Ramos (cell line): ENCODE data around the gene LAMC2.

Experiments
- in situ Hi-C: fragments of 300-500 bp; cut with MboI; formaldehyde crosslinking; loops from one replicate; pipeline ENCODE4 v1.14.3; 2022; ENCODE audit warnings: low sequenced_read_pairs; ENCODE audit not compliant: unreplicated experiment

The LAMC2 gene

DNA sequence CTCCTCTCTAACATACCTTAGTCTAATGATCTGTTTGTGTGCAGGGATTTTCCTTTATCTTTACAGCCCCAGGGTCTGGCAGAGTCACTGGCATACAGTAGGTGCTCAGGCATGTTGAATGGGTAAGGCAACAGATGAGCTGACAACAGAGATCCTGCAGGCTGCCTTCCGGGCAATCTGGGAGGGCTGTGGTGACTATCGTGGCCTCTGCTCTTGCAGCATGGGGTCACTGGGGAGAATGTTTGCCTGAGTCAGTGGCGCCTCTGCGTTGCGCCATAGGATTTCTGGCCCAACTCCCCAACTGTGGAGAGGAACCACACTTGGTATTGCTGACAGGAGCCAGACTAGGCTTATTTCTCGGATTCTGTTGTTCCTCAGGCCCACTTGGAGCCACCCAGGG, 93.8 kb downstream of the LAMC2 start:
- in situ Hi-C loops = loop anchor here (5.0 to 25.0 kb wide), 3 partner anchors 342 to 632 kb away; no protein-coding TSS in a partner anchor

DNA sequence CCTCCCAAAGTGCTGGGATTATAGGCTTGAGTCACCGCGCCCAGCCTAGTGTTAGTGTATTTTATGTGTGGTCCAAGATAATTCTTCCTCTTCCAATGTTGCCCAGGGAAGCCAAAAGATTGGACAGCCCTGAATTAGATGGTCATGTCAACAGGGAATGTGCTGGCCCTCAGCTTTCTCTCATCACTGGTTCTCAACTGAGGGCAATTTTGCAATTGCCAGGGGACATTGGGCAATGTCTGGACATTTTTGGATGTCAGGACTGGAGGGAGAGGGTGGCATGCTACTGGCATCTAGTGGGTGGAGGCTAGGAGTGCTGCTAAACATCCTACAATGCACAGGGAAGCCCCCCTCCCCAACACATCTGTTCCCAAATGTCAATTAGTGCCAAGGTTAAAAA, 95.0 kb downstream of the LAMC2 start:
- in situ Hi-C loops = loop anchor here (5.0 to 25.0 kb wide), 3 partner anchors 341 to 631 kb away; no protein-coding TSS in a partner anchor

DNA sequence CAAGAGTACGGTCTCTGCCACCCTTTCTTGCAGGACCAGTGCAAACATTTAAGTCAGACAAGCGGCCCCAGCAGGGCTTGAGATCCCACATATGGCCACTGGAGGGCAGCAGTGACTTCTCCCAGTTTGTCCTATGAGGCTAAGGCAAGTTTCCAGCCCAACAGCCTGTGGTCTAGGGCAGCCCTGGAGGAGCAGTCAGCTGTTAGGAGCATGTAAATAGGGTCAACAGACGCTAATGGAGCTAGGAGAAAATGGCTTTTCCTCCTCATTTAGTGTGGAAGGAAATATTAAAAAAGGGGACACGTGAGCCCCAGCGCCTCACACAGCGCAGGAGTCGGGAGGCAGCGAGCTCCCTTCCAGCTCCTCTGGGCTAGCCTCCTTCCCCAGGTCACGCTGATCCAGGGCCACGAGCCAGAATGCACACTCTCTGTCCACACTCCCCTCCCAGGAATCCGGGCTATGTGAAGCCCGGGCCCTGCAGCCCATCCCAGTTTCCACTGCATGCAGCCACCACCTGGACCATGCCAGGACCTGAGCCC, 95.6 kb downstream of the LAMC2 start:
- in situ Hi-C loops = loop anchor here (5.0 to 25.0 kb wide), 3 partner anchors 341 to 631 kb away; no protein-coding TSS in a partner anchor

DNA sequence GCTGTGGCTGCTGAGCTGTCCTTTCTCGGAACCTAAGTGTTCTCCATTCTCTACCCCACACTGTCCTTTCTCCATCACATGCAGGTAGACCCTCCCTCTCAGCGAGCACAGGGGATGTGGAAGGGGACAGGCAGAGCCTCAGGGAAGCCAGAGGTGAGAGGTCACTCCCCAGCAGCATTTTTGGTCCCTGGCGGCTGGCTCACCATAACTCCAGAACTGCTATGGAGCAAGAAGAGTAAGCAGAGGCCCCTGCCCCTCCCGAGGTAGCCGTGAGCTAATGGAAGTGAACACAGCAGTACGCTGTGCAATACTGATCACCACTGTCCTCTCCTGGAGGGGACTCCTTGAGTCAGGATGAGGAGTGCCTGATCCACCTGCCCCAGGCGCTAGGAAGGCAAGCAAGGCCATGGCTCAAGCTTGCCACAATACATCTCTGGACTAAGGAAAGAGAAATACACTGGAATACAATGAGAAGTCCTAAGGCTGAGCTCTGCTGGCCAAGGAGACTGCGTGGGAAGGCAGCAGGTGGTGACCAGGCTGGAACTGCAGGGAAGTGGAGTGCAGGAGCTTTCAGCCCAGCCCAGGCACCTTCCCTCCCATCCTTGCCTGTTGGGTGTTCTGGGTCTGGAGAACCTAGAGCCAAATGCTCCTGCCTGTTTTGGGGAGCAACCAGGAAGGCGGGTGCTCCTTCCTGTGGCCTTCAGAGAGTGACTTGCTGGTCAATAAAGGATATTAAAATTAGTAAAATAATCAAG, 96.2 kb downstream of the LAMC2 start:
- in situ Hi-C loops = loop anchor here (5.0 to 25.0 kb wide), 3 partner anchors 340 to 630 kb away; no protein-coding TSS in a partner anchor

DNA sequence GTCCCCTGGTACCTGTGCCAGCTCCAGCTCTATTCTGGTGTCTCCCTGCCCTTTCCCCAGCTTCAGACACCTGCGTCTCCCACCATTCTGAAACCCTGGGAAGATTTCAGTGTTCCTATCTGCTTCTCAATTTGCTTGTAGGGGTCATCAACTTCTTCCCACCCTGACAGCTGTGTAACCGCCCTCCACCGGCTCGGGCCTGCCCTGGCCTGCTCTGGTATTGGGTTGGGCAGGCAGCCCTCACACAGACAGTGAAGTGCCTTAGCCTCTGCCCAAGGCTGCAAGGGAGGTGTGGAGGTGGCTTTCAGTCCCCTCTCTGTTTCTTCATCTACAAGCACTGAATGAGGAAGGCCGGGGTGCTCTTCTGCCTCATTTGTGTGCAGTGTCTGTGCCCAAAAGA, 97.2 kb downstream of the LAMC2 start:
- in situ Hi-C loops = loop anchor here (5.0 to 25.0 kb wide), 3 partner anchors 339 to 629 kb away; no protein-coding TSS in a partner anchor

DNA sequence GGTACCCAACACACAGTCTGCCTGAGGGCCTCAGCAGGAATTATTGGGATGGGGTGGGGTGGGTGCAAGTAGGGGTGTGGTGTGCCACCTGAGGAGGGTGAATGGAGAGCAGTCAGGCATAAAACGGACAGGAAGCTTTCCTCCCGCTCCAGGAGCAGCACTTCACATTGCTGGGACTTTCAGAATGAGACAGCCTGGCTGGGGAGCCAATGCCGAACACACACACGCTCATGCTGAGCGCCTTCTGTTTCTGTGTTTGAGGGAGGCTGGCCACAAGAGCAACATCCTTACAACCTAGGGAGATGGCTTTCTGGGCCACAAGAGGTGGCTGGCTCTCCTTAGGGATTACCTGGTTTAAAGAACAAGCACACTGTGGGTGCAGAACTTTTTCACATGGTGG, 98.0 kb downstream of the LAMC2 start:
- in situ Hi-C loops = loop anchor here (5.0 to 25.0 kb wide), 3 partner anchors 338 to 628 kb away; no protein-coding TSS in a partner anchor

DNA sequence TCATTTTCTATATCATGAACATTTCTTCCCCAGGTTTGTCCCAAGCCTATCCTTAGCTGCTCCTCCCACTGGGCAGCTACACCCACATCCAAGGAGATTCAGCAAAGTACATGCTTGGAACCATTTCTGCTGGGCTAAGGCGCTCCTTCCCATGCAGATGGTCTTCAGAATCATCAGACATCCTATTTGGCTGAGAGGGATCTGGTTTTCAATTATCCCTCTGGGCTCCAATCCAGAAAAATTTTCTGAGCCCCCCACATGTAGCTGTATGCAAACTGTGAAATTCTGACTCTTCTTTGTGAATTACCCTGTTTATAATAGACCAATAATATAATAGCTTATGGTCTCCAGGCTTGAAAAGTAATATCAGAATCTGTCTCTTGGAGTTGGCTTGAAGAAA, 99.2 kb downstream of the LAMC2 start:
- in situ Hi-C loops = loop anchor here (10.0 to 25.0 kb wide), 2 partner anchors 400 to 627 kb away; no protein-coding TSS in a partner anchor

DNA sequence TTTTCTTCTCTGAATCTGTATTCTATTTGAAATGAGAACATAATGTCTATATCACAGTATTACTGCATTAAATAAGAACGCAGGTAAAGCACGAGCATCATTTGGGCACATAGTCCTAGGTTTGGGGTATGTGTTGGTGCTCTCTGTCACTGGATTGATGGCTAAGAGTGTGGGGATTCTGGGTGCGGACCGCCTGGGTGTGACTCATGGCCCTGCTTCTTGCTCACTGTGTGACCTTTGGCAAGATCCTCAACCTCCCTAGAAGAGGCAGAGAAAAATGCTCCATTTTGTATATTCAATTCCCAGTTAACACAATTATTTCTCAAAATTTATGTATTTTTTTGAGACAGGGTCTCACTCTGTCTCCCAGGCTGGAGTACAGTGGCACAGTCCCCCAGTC, 99.7 kb downstream of the LAMC2 start:
- in situ Hi-C loops = loop anchor here (10.0 to 25.0 kb wide), 2 partner anchors 399 to 627 kb away; no protein-coding TSS in a partner anchor

DNA sequence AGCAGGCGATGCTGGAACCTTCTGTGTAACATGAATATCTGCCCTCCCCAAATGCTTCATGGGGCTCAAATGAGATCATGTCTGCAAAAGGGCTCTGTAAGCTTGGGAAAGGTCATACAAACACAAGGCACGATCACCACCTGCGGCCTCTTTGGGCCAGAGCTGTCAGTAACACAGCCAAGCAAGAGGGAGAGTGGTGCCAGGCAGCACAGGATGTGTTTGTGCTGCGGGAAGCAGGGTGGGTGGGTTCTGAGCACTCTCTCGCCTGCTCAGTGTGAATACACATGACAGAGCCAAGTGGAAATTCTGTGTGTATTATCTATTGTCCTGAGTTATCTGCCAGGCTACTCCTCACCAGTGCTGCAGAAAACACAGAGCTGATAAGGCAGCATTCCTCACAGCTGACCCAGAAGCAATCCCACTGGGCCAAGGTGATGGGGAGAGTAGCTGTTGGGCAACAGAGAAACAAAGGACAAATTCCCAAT, 101.2 kb downstream of the LAMC2 start:
- in situ Hi-C loops = loop anchor here (10.0 to 25.0 kb wide), 2 partner anchors 398 to 625 kb away; no protein-coding TSS in a partner anchor

DNA sequence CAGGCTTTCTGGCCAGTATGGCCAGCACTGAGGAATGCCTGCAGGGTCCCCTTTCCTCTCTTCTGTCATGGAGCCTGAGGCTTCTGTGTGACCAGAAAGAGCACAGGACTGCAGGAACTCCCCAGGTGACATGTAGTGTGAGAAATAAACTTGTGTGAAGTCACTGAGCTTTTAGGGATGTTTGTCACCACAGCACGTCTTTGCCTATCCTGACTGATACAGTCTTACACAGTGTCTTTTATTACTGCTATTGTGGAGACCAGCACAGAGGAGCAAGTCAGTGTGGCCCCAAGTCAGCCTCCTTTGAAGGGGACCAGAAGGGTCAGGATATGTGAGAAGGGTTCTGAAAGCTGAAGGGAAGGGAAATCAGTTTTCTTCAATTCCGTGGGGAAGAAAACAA, 102.5 kb downstream of the LAMC2 start:
- in situ Hi-C loops = loop anchor here (10.0 to 25.0 kb wide), 2 partner anchors 396 to 624 kb away; no protein-coding TSS in a partner anchor

DNA sequence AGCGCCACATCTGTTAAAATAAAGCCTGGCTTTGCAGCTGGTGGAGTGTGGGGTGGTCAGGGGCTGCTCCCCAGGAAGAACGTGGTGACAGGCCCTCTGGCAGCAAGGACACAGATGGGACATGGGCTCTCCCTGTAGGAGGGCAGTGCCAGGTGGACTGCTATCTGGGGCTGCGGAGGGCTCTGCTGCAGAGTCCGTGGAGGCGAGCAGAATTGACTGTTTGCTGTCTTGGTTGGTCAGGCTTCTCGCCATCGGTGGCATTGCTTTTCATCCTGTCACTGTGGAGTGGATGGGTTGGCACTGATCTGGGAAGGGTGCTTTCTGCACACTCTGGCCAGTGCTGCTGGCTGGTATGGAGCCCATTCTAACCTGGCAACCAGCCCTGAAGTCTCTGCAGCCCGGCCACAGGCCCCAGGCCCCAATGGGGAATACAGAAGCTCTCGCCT, 103.0 kb downstream of the LAMC2 start:
- in situ Hi-C loops = loop anchor here (10.0 to 25.0 kb wide), 2 partner anchors 396 to 623 kb away; no protein-coding TSS in a partner anchor

DNA sequence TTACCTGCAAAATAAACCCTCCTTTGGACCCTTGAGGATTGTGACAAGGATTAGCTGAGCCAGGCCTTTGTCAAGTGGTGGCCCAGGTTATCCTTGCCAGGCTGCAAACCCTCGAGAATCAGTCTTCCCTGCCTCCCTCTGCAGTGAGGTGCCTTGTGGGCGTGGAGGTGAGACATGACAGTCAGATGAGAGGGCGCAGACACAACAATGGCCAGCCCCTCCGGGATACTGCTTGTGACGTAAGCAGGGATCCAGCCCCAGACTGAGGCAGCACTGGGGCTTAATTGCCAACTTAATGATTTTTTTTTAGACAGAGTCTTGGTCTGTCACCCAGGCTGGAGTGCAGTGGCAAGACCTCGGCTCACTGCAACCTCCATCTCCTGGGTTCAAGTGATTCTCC, 104.6 kb downstream of the LAMC2 start:
- in situ Hi-C loops = loop anchor here (25.0 kb wide), 1 partner anchor 622 kb away; no protein-coding TSS in a partner anchor

DNA sequence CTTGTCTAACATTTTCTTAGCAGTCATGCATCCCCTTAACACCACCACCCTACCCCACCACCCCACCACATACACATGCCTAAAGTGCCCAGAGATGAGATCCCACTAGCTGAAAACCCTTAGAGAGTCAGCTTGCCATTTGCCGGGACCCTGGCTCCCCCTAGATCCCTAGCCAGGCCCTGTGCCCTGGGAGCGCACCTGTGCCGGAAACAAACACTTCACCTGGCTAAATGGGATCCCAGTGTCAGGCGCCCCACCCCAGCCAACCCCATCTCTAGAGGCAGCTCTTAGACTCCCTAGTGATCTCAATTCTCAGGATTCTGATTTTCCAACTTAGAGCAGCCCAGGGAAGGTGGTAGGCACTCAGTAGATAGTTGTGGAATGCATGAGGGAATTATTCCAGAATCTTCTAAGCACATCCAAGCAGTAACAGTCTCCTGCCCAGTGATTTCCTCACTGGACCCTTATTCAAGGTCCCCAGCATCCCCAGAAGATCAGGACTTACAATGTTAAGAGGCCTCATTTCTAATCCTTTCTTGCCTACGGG, 105.2 kb downstream of the LAMC2 start:
- in situ Hi-C loops = loop anchor here (25.0 kb wide), 1 partner anchor 621 kb away; no protein-coding TSS in a partner anchor

DNA sequence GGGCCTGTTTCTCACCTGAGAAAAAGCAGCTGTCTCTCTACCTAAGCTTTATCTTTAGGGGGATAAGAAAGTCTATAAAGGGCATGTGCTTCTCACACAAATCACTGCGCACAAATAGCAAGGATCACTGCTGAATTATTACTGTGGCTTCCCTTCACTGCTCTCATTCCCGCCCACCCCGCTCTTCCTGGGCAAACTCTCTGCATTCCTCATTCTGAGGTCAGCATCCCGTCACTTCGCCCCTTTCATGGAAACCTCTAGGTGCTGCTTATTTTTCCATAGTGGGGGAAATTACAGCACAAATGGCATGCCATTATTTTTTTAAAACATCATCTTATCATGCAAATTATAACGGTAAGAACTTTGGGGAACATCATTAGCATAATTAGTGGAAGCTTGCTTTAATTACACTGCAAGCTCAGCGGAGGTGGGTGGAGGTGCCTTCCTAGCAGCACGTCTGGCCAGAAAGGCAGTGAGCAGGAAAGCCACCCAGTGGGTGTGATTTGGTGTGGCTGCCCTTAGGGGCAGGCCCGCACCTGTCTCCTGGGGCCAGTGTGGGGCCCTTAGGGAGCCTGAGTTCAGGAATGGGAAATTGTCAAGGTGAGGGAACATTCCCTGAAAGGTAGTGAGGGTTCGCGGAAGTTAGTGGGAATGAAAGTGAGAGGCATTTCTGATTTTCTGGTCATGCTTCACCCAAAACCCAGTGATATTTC, 105.9 kb downstream of the LAMC2 start:
- in situ Hi-C loops = loop anchor here (25.0 kb wide), 1 partner anchor 620 kb away; no protein-coding TSS in a partner anchor

DNA sequence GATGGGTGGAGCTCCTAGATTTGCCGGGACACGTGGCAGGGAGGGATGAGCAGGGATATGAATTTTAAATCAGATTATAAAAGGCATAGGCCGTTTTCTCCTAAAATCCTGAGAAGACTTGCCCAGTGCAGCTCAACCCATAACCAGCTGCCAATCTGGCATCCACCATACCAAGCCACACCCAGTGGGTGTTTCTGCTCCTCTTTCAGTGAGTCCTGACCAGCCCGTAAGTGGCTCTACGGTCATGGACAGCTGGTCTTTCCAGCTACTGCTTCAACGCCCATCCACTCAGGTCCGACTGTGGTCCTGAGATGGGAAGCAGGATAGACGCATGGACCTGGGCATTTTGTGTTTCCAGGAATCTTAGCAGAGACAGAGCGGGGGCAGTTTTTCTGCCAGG, 107.2 kb downstream of the LAMC2 start:
- in situ Hi-C loops = loop anchor here (25.0 kb wide), 1 partner anchor 619 kb away; no protein-coding TSS in a partner anchor

DNA sequence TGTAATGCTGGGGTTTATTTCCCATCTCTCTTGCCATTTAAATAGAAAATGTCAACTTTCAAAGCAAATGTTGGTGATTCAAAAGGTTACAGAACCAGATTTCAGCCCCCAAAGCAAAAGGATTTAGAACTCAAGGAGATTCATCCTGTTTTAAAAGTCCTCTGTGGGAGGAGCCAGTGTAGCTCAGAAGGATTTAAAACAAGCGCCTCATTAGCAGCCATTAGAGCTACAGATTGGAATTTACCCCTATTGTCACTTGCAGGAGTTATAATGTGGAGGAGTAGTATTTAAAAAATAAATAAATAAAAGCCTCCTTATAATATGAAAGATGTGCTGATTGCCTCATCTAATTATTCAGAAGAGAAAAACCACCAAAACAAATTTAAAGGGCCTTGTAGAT, 107.8 kb downstream of the LAMC2 start:
- in situ Hi-C loops = loop anchor here (25.0 kb wide), 1 partner anchor 618 kb away; no protein-coding TSS in a partner anchor
